ENCODE data around the gene PARVA.

PARVA gene

GRCh38 chr11:12354750-12355545 is 22.4 kb upstream of the PARVA start:
- TF ChIP-seq CTCF (IDR thresholded peaks at IDR 0.05), result no peak

- no peak for TF ChIP-seq CTCF (IDR thresholded peaks at IDR 0.05)
Observed at GRCh38 chr11:12356944-12357655, 20.3 kb upstream of the PARVA start.

- TF ChIP-seq CTCF (IDR thresholded peaks at IDR 0.05), result no peak
Observed at GRCh38 chr11:12358302-12359188, 18.8 kb upstream of the PARVA start.

GRCh38 chr11:12359761-12360160 is 17.6 kb upstream of the PARVA start:
- no peak for TF ChIP-seq CTCF (IDR thresholded peaks at IDR 0.05)

- no peak for TF ChIP-seq CTCF (IDR thresholded peaks at IDR 0.05)
Observed at GRCh38 chr11:12361682-12362081, 15.7 kb upstream of the PARVA start.

GRCh38 chr11:12362857-12363256 is 14.5 kb upstream of the PARVA start:
- TF ChIP-seq CTCF (IDR thresholded peaks at IDR 0.05), result no peak

GRCh38 chr11:12363373-12363772 is 14.0 kb upstream of the PARVA start:
- TF ChIP-seq CTCF (IDR thresholded peaks at IDR 0.05), result no peak
